HG03175 (cell line): Measurements from ENCODE around the gene BANF1.

Source experiments
- ATAC-seq: cut with Tn5 transposase; IDR thresholded peaks from one replicate; pipeline ENCODE4 v1.9.1; 2021; ENCODE audit warnings: mild to moderate bottlenecking, moderate library complexity; ENCODE audit not compliant: unreplicated experiment

Gene BANF1

GRCh38 chr11:66001942-66002647, at the start of gene BANF1, which contains the start of gene EIF1AD:
BANF1 (plus strand) TSS chr11:66002503; CDS start chr11:66003251, 748 bp downstream.
EIF1AD (minus strand) TSS chr11:66002157; CDS start chr11:66000389, 1,768 bp downstream.
- ATAC-seq, result peak; percentile 76

GRCh38 chr11:65953471-65953870, 48.8 kb upstream of the BANF1 start:
- no peak for ATAC-seq

DNA sequence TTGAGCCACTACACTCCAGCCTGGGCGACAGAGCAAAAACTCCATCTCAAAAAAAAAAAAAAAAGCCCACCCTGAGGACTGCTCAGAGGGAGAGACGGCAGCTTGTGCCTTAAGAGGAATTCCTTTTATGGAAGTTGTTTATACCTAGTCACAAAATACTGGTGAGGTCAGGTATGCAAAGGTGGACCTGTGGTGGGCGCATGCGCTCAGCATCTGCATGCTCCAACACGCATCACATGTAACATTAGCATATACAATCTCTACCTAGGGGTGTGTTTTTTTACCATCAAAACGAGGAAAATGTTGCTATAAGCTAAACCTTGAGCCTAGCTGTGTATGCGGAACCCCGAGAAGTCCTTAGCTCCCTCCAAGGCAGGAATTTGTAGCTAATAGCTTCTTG, 47.5 kb upstream of the BANF1 start:
- no peak for ATAC-seq

DNA sequence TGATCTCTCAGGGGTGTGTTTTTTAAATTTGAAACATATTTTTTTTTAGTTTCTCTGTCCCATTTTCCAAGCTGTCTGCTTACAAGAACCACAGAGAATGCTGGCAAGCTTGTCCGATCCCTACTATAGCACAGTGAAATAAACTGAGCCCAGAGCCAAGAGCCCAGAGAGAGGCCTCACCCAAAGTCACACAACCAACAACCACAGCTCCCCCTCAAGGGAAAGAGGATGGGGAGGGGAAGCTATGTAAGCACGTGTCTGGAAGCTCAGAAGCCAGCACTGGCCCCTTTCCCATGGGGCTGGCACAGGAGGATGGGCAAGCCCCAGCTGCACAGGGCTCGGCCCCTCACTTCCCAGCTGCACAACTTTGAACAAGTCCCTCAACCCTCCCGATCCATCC, 44.0 kb upstream of the BANF1 start:
- ATAC-seq, result no peak

DNA sequence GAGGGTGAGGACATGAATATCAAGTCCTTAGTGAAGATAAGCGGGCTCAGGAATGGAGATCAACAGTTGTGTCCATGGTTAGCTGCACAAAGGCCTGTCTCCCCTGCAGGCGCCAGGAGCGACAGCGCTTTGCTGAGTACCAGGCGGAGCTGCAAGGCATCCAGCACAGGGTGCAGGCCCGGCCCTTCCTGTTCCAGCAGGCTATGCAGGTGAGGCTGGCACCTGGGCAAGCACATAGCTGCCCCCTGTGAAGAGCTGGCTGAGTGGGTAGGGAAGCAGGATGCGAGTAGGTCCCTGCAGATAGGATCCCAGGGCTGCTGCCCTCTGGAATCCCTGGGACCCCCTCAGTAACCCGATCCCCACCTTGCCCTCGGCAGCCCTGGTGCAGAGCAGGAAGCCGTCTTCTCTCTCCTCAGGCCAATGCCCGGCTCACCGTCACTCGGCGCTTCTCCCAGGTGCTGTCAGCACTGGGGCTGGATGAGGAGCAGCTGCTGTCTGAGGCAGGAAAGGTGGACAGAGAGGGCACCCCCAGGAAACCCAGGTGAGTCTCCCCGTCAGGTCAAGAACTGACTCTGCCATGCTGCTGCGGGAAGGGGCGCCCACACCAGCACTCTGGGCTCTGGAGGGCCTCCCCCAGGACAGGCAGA, 43.4 kb upstream of the BANF1 start:
- ATAC-seq, result no peak

DNA sequence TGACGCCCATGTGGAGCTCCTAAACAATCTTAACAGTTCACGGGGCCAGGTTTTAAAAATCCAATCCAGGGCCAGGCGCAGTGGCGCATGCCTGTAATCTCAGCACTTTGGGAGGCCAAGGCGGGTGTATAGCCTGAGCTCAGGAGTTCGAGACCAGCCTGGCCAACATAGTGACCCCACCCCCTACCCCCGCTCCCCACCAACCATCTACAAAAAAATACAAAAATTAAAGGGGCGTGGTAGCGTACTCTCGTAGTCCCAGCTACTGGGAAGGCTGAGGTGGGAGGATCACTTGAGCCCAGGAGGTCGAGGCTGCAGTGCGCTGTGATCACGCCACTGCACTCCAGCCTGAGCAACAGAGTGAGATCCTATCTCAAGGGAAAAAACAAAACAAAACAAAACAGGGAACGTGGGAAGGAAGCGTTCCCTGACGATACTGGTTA, 41.5 kb upstream of the BANF1 start:
- no peak for ATAC-seq

DNA sequence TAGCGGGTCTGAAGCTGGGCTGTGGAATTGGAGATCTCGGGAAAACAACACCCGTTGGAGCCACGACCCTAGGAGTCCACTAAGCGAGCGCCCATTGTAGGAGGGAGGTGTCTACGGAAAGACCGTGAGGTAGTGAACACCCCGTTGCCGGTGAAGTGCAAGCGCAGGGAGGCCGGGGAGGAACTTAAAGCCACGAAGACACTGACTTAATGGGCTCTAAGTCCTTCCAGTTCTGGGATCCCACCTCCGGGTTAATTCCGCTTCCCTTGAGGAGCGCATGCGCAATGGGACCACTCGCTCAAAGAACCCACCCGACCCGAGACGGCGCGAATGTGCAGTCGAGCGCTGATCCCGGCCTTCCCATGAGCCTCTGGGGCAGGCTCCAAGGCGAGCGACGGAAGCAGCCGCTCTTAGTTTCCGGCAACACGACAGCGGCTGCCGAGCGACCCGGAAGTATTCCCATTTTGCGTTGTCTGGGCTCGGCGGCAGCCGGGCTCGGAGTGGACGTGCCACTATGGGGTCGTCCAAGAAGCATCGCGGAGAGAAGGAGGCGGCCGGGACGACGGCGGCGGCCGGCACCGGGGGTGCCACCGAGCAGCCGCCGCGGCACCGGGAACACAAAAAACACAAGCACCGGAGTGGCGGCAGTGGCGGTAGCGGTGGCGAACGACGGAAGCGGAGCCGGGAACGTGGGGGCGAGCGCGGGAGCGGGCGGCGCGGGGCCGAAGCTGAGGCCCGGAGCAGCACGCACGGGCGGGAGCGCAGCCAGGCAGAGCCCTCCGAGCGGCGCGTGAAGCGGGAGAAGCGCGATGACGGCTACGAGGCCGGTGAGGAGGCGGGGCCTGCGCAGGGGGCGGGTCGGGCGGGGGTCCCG, 40.8 kb upstream of the BANF1 start, which contains the start of gene SART1:
Gene SART1, plus strand, starts transcription at position 468 of the 874 bp plus-strand sequence. Its CDS starts 47 bp downstream, at position 515.
- ATAC-seq, result peak; percentile 85

- ATAC-seq, result no peak
Measured at GRCh38 chr11:65962141-65962564, 40.1 kb upstream of the BANF1 start.

GRCh38 chr11:65964906-65965305, 37.4 kb upstream of the BANF1 start:
- ATAC-seq, result no peak

DNA sequence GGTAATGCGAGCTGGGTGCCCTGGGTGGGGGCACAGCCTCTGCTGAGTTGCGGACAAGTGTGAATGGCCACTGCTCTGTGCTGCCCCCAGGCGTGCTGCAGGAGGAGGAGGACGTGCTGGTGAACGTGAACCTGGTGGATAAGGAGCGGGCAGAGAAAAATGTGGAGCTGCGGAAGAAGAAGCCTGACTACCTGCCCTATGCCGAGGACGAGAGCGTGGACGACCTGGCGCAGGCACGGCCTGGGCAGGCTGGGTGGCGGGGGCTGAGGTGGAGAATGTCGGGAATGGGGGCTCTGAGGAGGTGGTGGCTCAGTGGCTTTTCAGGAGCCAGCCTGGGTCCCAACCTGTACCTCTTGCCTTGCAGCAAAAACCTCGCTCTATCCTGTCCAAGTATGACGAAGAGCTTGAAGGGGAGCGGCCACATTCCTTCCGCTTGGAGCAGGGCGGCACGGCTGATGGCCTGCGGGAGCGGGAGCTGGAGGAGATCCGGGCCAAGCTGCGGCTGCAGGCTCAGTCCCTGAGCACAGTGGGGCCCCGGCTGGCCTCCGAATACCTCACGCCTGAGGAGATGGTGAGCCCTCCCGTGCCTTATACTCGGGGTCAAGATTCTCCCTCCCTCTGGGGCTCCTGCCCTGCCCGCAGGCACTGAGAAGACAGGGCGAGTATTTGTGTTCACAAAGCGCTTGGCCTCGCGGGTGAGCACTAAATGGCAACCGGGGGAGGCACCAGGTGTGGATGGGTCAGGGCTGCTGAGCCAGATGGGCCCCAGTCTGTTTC, 36.1 kb upstream of the BANF1 start:
- ATAC-seq, result no peak

- ATAC-seq, result no peak
Measured at GRCh38 chr11:65967329-65967934, 34.9 kb upstream of the BANF1 start.

DNA sequence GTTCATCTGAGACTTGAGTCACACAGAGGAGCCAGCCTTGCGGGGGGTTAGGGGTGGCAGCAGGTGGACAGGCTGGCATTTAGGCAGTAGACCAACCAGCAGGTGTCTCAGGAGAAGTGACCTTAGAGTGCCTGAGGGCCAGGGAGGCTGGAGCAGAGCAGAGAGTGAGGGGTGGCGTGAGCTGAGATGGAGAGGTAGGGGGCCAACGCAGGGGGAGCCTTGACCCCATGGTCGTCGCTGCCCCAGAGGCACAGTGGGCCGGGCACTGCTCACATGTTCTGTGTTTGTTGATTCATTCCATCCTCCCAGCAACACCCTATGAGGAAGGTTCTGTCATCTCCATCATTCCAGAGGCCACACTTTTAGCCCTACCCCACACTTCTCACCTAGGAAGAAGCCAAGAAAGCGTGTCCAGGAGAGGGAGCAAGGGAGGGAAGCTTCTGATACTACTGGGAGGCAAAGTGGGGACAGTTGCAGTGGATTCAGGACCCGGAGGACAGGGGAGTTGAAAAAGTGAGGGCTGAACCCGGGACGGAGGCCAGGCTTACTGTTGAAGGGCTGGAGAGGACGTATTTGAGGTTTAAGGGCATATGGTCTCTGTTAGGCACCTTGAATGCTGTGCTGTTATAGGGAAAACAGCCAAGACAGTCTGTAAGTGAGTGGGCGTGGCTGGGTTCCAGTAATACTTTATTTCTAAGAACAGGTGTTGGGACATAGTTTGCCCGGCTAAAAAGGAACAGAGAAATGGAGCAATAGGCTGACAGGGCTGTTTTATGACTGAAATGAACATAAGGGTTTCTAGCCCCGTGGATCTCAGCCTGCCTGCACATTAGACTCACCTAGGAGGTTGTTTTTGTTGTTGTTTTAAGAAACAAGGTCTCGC, 33.5 kb upstream of the BANF1 start:
- no peak for ATAC-seq

GRCh38 chr11:65972116-65972515, 30.2 kb upstream of the BANF1 start:
- no peak for ATAC-seq

GRCh38 chr11:65973439-65974110, 28.7 kb upstream of the BANF1 start:
- no peak for ATAC-seq

GRCh38 chr11:65975771-65976170, 26.5 kb upstream of the BANF1 start:
- ATAC-seq, result no peak

DNA sequence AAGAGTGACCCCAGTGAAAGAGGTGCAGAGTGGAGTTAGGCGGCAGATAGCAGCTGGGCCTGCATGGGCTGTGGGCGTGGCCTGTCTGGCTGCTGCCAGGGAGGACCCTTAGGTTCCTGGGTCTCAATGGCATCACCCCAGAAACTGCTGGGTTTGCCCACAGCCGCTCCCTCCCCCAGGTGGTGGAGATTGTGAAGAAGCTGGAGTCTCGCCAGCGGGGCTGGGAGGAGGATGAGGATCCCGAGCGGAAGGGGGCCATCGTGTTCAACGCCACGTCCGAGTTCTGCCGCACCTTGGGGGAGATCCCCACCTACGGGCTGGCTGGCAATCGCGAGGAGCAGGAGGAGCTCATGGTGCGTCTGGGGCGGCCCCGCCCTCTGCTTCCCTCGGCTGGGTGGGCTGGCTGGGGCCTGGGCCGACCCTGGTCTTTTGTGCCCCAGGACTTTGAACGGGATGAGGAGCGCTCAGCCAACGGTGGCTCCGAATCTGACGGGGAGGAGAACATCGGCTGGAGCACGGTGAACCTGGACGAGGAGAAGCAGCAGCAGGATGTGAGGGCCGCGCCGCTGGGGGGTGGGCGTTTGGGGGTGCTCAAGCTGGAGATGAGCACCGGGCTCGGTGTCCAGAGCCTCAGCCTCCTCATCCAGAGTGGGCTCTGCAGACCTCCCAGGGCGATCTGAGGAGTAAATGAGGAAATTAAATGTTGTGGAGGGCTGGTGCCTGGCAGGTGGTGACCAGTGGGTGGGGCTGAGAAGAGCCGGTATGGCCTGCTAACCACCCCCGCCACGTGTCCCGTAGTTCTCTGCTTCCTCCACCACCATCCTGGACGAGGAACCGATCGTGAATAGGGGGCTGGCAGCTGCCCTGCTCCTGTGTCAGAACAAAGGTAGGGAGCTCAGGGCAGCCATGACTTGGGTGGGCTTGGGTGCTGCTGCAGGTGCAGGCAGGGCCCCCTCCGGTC, 25.8 kb upstream of the BANF1 start:
- ATAC-seq, result no peak

DNA sequence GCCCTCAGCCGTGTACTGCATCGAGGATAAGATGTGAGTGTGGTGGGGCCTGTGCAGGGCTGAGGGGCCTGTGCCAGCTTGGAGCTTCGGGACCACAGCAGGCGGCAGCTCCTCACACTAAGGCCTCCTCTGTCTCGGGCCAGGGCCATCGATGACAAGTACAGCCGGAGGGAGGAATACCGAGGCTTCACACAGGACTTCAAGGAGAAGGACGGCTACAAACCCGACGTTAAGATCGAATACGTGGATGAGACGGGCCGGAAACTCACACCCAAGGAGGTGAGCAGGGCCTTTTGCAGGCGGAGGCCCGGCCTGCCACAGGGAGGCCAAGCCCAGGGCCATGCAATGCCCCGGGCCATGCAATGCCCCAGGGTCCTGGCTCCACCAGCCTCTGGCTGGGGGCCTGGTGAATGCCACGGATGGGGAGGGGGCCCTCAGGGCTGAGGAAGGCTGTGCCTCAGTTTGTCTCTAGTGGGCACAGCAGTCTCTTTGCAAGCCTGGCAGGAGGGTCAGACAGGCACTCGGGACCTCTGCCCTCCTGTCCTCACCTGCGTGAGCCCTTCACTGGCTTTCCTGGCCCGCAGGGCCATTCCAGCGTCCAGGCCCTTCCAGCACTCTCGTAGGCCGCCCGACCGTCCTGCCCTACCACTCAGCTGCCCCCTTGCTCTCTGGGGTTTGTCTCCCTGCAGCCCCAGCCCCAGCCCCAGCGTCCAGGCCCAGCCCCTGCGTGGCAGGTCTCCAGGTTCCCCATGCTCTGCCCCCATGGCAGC, 24.5 kb upstream of the BANF1 start:
- no peak for ATAC-seq
